Mesothelial cell of epicardium (in vitro differentiated cells): Measurements from ENCODE around the gene CHRNG. TPM values are rescaled to one million over a fixed set of nuclear protein-coding genes. Genes with fewer than 3 reads are reported as not detected.

Experiments
- DNase-seq, 2 experiments: peaks; one replicate each; pipeline ENCODE4 v3.0.0; 2021; ENCODE audit warnings: low spot score in 2 of 2; ENCODE audit not compliant: unreplicated experiment in 2 of 2
- H3K27ac Mint-ChIP-seq: 2 replicates; pipeline ENCODE4 v1.8.0; 2021; ENCODE audit warnings: mixed read lengths
- H3K27me3 Mint-ChIP-seq: 2 replicates; pipeline ENCODE4 v1.8.0; 2021; ENCODE audit warnings: low read depth, mixed read lengths
- H3K36me3 Mint-ChIP-seq: 2 replicates; pipeline ENCODE4 v1.8.0; 2021; ENCODE audit warnings: mixed read lengths
- H3K4me1 Mint-ChIP-seq: 2 replicates; pipeline ENCODE4 v1.8.0; 2021; ENCODE audit warnings: mixed read lengths
- H3K4me3 Mint-ChIP-seq: 2 replicates; pipeline ENCODE4 v1.8.0; 2021; ENCODE audit warnings: mild to moderate bottlenecking, moderate library complexity, mixed read lengths
- H3K9me3 Mint-ChIP-seq: 2 replicates; pipeline ENCODE4 v1.8.0; 2021; ENCODE audit warnings: mixed read lengths
- total RNA-seq: library from RNA; stranded (reverse); gene quantifications from 3 replicates; pipeline ENCODE4 v1.2.1, GENCODE V29; 2021
- TF ChIP-seq, protein P1 (sequence below): fragments of 200-600 bp; sonication (generic); IDR thresholded peaks from one replicate; pipeline ENCODE4 v1.5.0; 2021; ENCODE audit warnings: antibody characterized with exemption; ENCODE audit not compliant: unreplicated experiment

CHRNG gene
- total RNA-seq, 1 donor from 2014 or later = not detected

GRCh38 chr2:232578626-232579025 lies 39.1 kb downstream of the CHRNG start:
- DNase-seq = no peak
- H3K9me3 Mint-ChIP-seq = no peaks in the 10 kb centered on the region
- H3K4me3 Mint-ChIP-seq = no peak overlapping the region
- no peak overlapping the region for H3K27ac Mint-ChIP-seq
- H3K36me3 Mint-ChIP-seq = peaks cover 38% of the 10 kb centered on the region
- H3K27me3 Mint-ChIP-seq = no peaks in the 10 kb centered on the region
- TF ChIP-seq, protein P1, sequence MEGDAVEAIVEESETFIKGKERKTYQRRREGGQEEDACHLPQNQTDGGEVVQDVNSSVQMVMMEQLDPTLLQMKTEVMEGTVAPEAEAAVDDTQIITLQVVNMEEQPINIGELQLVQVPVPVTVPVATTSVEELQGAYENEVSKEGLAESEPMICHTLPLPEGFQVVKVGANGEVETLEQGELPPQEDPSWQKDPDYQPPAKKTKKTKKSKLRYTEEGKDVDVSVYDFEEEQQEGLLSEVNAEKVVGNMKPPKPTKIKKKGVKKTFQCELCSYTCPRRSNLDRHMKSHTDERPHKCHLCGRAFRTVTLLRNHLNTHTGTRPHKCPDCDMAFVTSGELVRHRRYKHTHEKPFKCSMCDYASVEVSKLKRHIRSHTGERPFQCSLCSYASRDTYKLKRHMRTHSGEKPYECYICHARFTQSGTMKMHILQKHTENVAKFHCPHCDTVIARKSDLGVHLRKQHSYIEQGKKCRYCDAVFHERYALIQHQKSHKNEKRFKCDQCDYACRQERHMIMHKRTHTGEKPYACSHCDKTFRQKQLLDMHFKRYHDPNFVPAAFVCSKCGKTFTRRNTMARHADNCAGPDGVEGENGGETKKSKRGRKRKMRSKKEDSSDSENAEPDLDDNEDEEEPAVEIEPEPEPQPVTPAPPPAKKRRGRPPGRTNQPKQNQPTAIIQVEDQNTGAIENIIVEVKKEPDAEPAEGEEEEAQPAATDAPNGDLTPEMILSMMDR = no peak
- H3K4me1 Mint-ChIP-seq = no peaks in the 10 kb centered on the region

- H3K36me3 Mint-ChIP-seq = peaks cover 48% of the 10 kb centered on the region
- H3K27ac Mint-ChIP-seq = no peak overlapping the region
- DNase-seq = no peak
- H3K4me1 Mint-ChIP-seq = no peaks in the 10 kb centered on the region
- peaks cover 11% of the 10 kb centered on the region for H3K9me3 Mint-ChIP-seq
- H3K4me3 Mint-ChIP-seq = no peak overlapping the region
- H3K27me3 Mint-ChIP-seq = no peaks in the 10 kb centered on the region
- TF ChIP-seq, protein P1 = no peak
Measured at GRCh38 chr2:232580648-232580981, 41.1 kb downstream of the CHRNG start.

GRCh38 chr2:232581725-232582124 lies 42.2 kb downstream of the CHRNG start:
- Mint-ChIP-seq H3K36me3 (peaks cover 43% of the 10 kb centered on the region), H3K27ac (no peak overlapping the region), H3K27me3 (no peaks in the 10 kb centered on the region), H3K9me3 (peaks cover 11% of the 10 kb centered on the region), H3K4me3 (no peak overlapping the region), H3K4me1 (no peaks in the 10 kb centered on the region)
- TF ChIP-seq, protein P1 = no peak
- DNase-seq = no peak

DNA sequence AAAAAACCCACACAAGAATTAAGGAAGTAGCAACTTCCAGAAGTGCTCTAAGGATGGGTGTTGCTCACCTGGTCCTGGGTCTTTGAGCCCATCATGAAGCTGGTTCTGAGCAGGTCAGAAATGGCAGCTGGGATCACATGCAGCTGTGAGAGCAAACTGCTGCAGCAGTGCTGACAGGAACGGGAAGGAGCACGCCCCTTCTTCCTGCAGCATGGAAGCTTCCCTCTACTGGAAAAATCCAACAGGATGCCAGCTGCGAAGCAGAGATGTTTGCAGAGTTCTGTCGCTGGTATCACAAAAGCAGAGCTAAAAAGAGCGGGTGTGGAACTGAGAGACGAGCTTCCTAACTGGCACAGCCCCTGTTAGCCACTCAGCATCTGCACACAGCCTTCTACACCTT lies 44.7 kb downstream of the CHRNG start:
- Mint-ChIP-seq H3K9me3 (peaks cover 11% of the 10 kb centered on the region), H3K27me3 (no peaks in the 10 kb centered on the region), H3K4me1 (no peaks in the 10 kb centered on the region), H3K27ac (no peak overlapping the region), H3K4me3 (no peak overlapping the region), H3K36me3 (peaks cover 39% of the 10 kb centered on the region)
- TF ChIP-seq, protein P1 = no peak
- no peak for DNase-seq

DNA sequence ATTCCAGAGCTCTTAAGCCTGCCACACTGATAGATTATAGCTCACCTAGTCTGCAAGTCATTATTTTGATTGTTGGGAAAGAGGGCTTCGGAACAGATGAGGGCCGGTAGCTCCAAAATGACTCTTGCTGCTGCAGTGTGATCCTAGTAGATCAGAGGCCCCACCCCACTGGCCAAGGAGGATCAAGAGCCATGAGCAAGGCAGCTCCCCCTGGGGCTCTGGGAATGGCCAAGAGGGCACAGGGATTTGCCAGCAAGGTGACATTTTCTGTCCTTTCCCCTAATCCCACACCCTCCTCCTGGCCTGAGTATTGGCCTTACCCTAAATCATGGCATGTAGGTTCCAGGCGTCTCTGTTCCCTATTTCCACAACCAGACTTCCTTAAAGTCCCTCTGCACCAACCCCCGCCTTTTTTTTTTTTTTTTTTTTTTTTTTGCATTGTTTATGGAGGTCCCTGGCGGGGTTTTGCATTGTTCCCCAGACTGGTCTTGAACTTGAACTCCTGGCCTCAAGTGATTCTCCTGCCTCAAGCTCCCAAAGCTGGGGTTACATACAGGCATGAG lies 47.5 kb downstream of the CHRNG start:
- H3K4me1 Mint-ChIP-seq = no peaks in the 10 kb centered on the region
- H3K27ac Mint-ChIP-seq = no peak overlapping the region
- no peaks in the 10 kb centered on the region for H3K27me3 Mint-ChIP-seq
- H3K36me3 Mint-ChIP-seq = peaks cover 28% of the 10 kb centered on the region
- no peak for DNase-seq
- H3K9me3 Mint-ChIP-seq = peaks cover 15% of the 10 kb centered on the region
- TF ChIP-seq, protein P1 = no peak
- H3K4me3 Mint-ChIP-seq = no peak overlapping the region

GRCh38 chr2:232587512-232587911 lies 48.0 kb downstream of the CHRNG start:
- TF ChIP-seq, protein P1 = no peak
- Mint-ChIP-seq H3K27me3 (no peaks in the 10 kb centered on the region), H3K4me1 (no peaks in the 10 kb centered on the region), H3K27ac (no peak overlapping the region), H3K36me3 (peaks cover 24% of the 10 kb centered on the region), H3K4me3 (no peak overlapping the region), H3K9me3 (peaks cover 15% of the 10 kb centered on the region)
- no peak for DNase-seq
